Measurements from ENCODE around the gene REEP1.

DNA sequence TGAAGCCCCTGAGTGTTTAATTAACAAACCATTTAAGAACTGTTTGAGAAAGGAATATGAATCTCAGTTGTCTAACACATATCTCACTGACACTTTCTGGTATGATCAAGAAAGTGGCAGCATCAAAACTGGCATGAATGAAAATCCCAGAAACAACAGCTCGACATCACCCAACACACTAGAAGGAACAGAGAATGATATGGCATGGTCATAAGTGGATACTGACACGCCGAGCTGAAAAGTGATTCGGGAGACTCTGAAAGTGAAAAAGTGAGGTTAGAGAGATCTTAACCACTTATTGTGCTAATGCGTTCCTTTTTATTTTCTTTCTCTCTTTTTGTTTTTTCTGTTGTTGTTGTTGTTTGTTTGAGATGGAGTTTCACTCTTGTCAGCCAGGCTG is 100.3 kb downstream of the REEP1 start:
- TF ChIP-seq, protein P1, sequence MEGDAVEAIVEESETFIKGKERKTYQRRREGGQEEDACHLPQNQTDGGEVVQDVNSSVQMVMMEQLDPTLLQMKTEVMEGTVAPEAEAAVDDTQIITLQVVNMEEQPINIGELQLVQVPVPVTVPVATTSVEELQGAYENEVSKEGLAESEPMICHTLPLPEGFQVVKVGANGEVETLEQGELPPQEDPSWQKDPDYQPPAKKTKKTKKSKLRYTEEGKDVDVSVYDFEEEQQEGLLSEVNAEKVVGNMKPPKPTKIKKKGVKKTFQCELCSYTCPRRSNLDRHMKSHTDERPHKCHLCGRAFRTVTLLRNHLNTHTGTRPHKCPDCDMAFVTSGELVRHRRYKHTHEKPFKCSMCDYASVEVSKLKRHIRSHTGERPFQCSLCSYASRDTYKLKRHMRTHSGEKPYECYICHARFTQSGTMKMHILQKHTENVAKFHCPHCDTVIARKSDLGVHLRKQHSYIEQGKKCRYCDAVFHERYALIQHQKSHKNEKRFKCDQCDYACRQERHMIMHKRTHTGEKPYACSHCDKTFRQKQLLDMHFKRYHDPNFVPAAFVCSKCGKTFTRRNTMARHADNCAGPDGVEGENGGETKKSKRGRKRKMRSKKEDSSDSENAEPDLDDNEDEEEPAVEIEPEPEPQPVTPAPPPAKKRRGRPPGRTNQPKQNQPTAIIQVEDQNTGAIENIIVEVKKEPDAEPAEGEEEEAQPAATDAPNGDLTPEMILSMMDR (IDR thresholded peaks at IDR 0.05; ENCODE audit: poor library complexity), result no peak
- TF ChIP-seq EZH2 (IDR thresholded peaks at IDR 0.05; ENCODE audit: borderline replicate concordance), result no peak

Measured in hepatocyte (in vitro differentiated cells).